ENCODE measurements around the gene RASGRF1. TPM values are rescaled to one million over a fixed set of nuclear protein-coding genes. Genes with fewer than 3 reads are reported as not detected.

RASGRF1 gene
- total RNA-seq, 1 experiment from 2014 or later, result 0.59 TPM

GRCh38 chr15:79035111-79035601 lies 55.4 kb downstream of the RASGRF1 start:
- no TSS peak for BruUV-seq (replicated peaks)
- DNase-seq (ENCODE audit: low read depth, low spot score), result no peak
- in situ Hi-C loops (cut with HindIII; ENCODE audit: low pct_unique_long_range_greater_than_20kb, low sequenced_read_pairs), result no loop called here

GRCh38 chr15:79034284-79034683 lies 56.3 kb downstream of the RASGRF1 start:
- no peak for TF ChIP-seq CTCF (IDR thresholded peaks at IDR 0.05)
- TF ChIP-seq POLR2AphosphoS5 (IDR thresholded peaks at IDR 0.05; ENCODE audit: low read depth, low read length), result no peak
- TF ChIP-seq REST (IDR thresholded peaks at IDR 0.05; ENCODE audit: insufficient read depth in 1 of 2, low read depth in 2 of 2, low read length in 1 of 2), result no peak
- TF ChIP-seq TCF7L2 (IDR thresholded peaks at IDR 0.05; ENCODE audit: low read depth, low read length), result no peak
- no peak for TF ChIP-seq SIN3A (IDR thresholded peaks at IDR 0.05; ENCODE audit: borderline replicate concordance, insufficient read depth, low read depth, low read length)
- BruUV-seq (replicated peaks), result no TSS peak
- H3K27me3 ChIP-seq (ENCODE audit: control insufficient read depth, insufficient read depth, low read length), result no peaks in the 10 kb centered on the region
- H3K27ac ChIP-seq (ENCODE audit: low read length), result no peak overlapping the region
- intact Hi-C loops (cut with micrococcal nuclease; ENCODE audit: unreplicated experiment), result no loop called here
- CTCF ChIA-PET, result no interaction called here
- H3K4me3 ChIP-seq (ENCODE audit: low read depth in 2 of 2, low read length in 2 of 2), result no peak overlapping the region
- H3K9me3 ChIP-seq (ENCODE audit: control insufficient read depth, insufficient read depth, low read depth, low read length), result no peaks in the 10 kb centered on the region
- POLR2A ChIA-PET, result no interaction called here
- no peaks in the 10 kb centered on the region for H3K4me1 ChIP-seq (ENCODE audit: control insufficient read depth, insufficient read depth, low read length)
- in situ Hi-C loops (cut with HindIII; ENCODE audit: low pct_unique_long_range_greater_than_20kb, low sequenced_read_pairs), result no loop called here
- ATAC-seq, result no peak
- H3K36me3 ChIP-seq (ENCODE audit: control insufficient read depth, insufficient read depth, low read length), result no peaks in the 10 kb centered on the region
- no peak for DNase-seq (ENCODE audit: low read depth, low spot score)

More at GRCh38 chr15:79035111-79035601, 55.4 kb downstream of the RASGRF1 start:
- intact Hi-C loops (cut with micrococcal nuclease; ENCODE audit: unreplicated experiment), result no loop called here
- H3K9me3 ChIP-seq (ENCODE audit: control insufficient read depth, insufficient read depth, low read depth, low read length), result no peaks in the 10 kb centered on the region
- no peak overlapping the region for H3K4me3 ChIP-seq (ENCODE audit: low read depth in 2 of 2, low read length in 2 of 2)
- CTCF ChIA-PET, result interaction anchor here (0.6 kb wide), 2 partner anchors 37 to 56 kb away, joined by 5 to 6 read pairs; no protein-coding TSS in a partner anchor
- peak; percentile 67 for ATAC-seq
- H3K27ac ChIP-seq (ENCODE audit: low read length), result no peak overlapping the region
- no peaks in the 10 kb centered on the region for H3K27me3 ChIP-seq (ENCODE audit: control insufficient read depth, insufficient read depth, low read length)
- H3K36me3 ChIP-seq (ENCODE audit: control insufficient read depth, insufficient read depth, low read length), result no peaks in the 10 kb centered on the region
- POLR2A ChIA-PET, result no interaction called here
- H3K4me1 ChIP-seq (ENCODE audit: control insufficient read depth, insufficient read depth, low read length), result no peaks in the 10 kb centered on the region
- TF ChIP-seq SIN3A (IDR thresholded peaks at IDR 0.05; ENCODE audit: borderline replicate concordance, insufficient read depth, low read depth, low read length), result no peak
- no peak for TF ChIP-seq REST (IDR thresholded peaks at IDR 0.05; ENCODE audit: insufficient read depth in 1 of 2, low read depth in 2 of 2, low read length in 1 of 2)
- TF ChIP-seq POLR2AphosphoS5 (IDR thresholded peaks at IDR 0.05; ENCODE audit: low read depth, low read length), result no peak
- peak; percentile 28; the same call in 1 of the 2 replicates for TF ChIP-seq CTCF (IDR thresholded peaks at IDR 0.05)
- no peak for TF ChIP-seq TCF7L2 (IDR thresholded peaks at IDR 0.05; ENCODE audit: low read depth, low read length)

All from Panc1 (cell line).